HG03095 (cell line): ENCODE results near the gene MRPS26.
"Not testable (repeated sequence)": the region's sequence is repeated elsewhere in the genome, so short reads cannot be mapped to it uniquely, and the experiment has no call there.

ENCODE experiments used
- ATAC-seq: cut with Tn5 transposase; IDR thresholded peaks from one replicate; pipeline ENCODE4 v1.9.1; 2021; ENCODE audit warnings: moderate library complexity; ENCODE audit not compliant: unreplicated experiment

MRPS26 gene

GRCh38 chr20:3072530-3073250 is 26.8 kb downstream of the MRPS26 start:
- ATAC-seq, result no peak

GRCh38 chr20:3073251-3073643 is 27.4 kb downstream of the MRPS26 start:
- not testable (repeated sequence) for ATAC-seq

GRCh38 chr20:3074812-3075211 is 29.0 kb downstream of the MRPS26 start:
- ATAC-seq, result no peak

- not testable (repeated sequence) for ATAC-seq
Measured at GRCh38 chr20:3075315-3075714, 29.5 kb downstream of the MRPS26 start.

GRCh38 chr20:3077618-3078134 is 31.8 kb downstream of the MRPS26 start:
- ATAC-seq, result no peak

- no peak for ATAC-seq
Measured at GRCh38 chr20:3080939-3081388, 35.1 kb downstream of the MRPS26 start.

- ATAC-seq, result no peak
Measured at GRCh38 chr20:3081641-3082040, 35.8 kb downstream of the MRPS26 start.

GRCh38 chr20:3082306-3082951 is 36.6 kb downstream of the MRPS26 start:
- ATAC-seq, result no peak

- ATAC-seq, result no peak
Measured at GRCh38 chr20:3082955-3083952, 37.4 kb downstream of the MRPS26 start.

GRCh38 chr20:3084283-3084985 is 38.6 kb downstream of the MRPS26 start, which contains the start of gene AVP:
TSS of gene AVP (minus strand) at chr20:3084724. CDS start at chr20:3084674, 50 bp downstream.
- no peak for ATAC-seq

- no peak for ATAC-seq
Measured at GRCh38 chr20:3084986-3085360, 39.1 kb downstream of the MRPS26 start.

- ATAC-seq, result no peak
Measured at GRCh38 chr20:3085571-3086072, 39.8 kb downstream of the MRPS26 start.

GRCh38 chr20:3088031-3088430 is 42.2 kb downstream of the MRPS26 start:
- no peak for ATAC-seq

GRCh38 chr20:3090565-3090964 is 44.7 kb downstream of the MRPS26 start:
- ATAC-seq, result no peak

GRCh38 chr20:3092611-3093379 is 46.9 kb downstream of the MRPS26 start:
- ATAC-seq, result no peak

GRCh38 chr20:3093861-3094361 is 48.1 kb downstream of the MRPS26 start:
- ATAC-seq, result no peak

GRCh38 chr20:3094848-3095629 is 49.2 kb downstream of the MRPS26 start:
- ATAC-seq, result no peak
